ENCODE measurements around the gene CHD2.
A peak's percentile ranks its signal among the peaks of the same experiment; 100 is the strongest.
"Not testable (repeated sequence)": the region's sequence is repeated elsewhere in the genome, so short reads cannot be mapped to it uniquely, and the experiment has no call there.

CHD2 gene

GRCh38 chr15:92899948-92900730 is at the start of gene CHD2:
Gene CHD2, plus strand, starts transcription at chr15:92900324. Its CDS starts 914 bp downstream, at chr15:92901238.
- peak; percentile 63 for DNase-seq (ENCODE audit: low read depth, low spot score)

- DNase-seq (ENCODE audit: low read depth, low spot score) = no peak
Observed at GRCh38 chr15:92853222-92853621, 46.9 kb upstream of the CHD2 start.

DNA sequence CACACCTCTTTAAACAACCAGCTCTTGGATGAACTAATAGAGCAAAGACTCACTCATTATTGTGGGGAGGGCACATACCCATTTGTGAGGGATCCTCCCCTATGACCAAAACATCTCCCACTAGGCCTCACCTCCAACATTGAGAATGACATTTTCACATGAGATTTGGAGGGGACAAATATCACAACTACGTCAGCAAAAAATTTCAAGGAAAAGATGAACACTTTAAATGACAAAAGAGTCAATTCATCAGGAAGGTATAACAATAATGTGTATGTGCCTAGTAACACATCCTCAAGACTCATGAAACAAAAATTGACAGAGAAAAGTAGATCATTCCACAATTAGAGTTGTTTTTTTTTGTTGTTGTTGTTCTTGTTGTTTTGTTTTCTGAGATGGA is 38.4 kb upstream of the CHD2 start:
- DNase-seq (ENCODE audit: low read depth, low spot score) = no peak

DNA sequence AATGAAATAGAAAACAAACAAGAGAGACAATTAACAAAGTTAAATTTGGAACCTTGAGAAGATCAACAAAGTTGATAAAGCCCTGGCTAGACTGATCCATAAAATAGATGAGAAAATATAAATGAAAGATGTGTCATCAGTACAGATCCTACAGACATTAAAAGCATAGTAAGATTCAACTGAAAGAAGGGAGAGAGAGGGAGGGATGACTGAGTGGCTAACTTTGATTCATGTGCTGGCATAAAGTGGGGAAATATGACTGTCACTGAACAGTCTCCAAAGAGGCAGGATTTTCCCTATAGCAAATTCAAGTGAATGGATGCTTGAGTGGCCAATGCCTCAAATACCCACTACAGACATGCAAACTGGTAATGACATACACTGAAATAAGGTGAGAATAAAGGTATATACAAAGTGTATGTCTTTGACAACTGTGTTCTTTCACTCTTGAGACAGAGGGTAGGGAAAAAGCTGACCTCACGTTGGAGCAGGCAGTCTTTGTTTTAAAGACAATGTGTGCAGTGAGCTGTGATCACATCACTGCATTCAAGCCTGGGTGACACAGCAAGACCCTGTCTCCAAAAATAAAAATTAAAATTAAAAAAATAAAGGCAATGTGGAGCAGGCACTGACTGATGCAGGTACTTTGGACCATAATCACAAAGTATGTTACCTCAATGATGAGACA is 35.9 kb upstream of the CHD2 start:
- DNase-seq (ENCODE audit: low read depth, low spot score) = no peak

GRCh38 chr15:92869263-92869940 is 30.7 kb upstream of the CHD2 start:
- DNase-seq (ENCODE audit: low read depth, low spot score) = no peak

GRCh38 chr15:92870010-92870591 is 30.0 kb upstream of the CHD2 start:
- no peak for DNase-seq (ENCODE audit: low read depth, low spot score)

GRCh38 chr15:92872967-92873366 is 27.2 kb upstream of the CHD2 start:
- not testable (repeated sequence) for DNase-seq (ENCODE audit: low read depth, low spot score)

- DNase-seq (ENCODE audit: low read depth, low spot score) = no peak
Observed at GRCh38 chr15:92877000-92877399, 23.1 kb upstream of the CHD2 start.

GRCh38 chr15:92877416-92877815 is 22.7 kb upstream of the CHD2 start:
- no peak for DNase-seq (ENCODE audit: low read depth, low spot score)

DNA sequence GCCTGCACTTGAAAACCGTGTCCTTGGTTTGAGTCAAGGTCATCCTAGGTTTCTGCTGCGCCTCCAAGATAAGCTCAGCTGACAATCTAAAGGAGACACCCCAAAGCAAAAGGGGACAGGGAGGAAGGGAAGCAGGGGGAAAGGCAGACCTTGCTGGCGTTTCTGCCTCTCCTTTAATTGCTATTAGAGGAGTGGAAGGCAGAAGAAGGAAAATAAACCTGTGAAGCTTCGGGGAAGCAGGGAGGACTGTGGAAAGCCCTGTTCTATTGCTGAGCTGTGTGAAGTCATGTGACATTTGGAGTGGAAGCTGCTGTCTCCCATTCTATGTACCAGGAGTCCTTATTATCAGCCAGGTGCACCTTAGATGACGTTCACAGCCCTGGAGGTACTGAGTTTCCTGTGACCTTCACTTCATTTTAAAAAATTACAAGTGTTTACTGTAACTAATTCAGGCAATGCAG is 21.5 kb upstream of the CHD2 start:
- no peak for DNase-seq (ENCODE audit: low read depth, low spot score)

DNA sequence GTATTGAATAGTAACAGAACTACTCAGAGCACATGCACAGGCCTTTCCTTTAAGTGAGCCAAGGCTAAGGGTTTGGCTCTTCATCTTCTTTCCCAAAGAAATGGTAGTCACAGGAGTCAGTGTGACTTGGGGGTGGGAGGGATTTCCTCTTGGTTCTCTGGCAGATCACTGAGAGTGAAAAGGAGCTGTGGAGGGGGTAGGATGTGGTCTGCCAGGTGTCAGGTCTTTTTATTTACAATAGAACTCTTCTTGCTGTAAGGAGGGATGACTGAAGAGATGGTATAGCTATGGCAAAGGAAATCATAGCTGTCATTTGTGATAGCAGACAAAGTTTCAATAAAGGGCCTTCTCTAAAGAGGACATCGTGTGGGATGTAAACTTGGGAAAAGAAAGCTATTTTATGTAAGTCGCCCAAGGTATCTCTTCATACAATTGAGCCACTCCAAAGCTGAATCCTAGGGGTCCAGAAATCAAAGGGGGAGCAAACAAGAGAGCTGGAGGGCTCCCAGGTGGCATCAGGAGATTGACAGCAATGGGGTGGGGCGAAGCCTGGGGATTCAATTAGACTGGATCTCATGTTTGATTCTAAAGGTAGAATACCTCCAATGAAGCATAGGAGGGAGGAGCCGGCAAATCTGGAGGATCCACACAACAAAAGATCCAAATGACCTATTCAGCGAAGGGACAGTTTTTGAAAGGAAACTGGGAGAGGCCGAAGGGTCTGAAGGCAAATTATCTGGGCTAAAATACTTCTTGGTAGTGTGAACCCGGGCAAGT is 20.0 kb upstream of the CHD2 start:
- no peak for DNase-seq (ENCODE audit: low read depth, low spot score)

- no peak for DNase-seq (ENCODE audit: low read depth, low spot score)
Observed at GRCh38 chr15:92880796-92881195, 19.3 kb upstream of the CHD2 start.

- DNase-seq (ENCODE audit: low read depth, low spot score) = no peak
Observed at GRCh38 chr15:92881211-92881754, 18.8 kb upstream of the CHD2 start.

DNA sequence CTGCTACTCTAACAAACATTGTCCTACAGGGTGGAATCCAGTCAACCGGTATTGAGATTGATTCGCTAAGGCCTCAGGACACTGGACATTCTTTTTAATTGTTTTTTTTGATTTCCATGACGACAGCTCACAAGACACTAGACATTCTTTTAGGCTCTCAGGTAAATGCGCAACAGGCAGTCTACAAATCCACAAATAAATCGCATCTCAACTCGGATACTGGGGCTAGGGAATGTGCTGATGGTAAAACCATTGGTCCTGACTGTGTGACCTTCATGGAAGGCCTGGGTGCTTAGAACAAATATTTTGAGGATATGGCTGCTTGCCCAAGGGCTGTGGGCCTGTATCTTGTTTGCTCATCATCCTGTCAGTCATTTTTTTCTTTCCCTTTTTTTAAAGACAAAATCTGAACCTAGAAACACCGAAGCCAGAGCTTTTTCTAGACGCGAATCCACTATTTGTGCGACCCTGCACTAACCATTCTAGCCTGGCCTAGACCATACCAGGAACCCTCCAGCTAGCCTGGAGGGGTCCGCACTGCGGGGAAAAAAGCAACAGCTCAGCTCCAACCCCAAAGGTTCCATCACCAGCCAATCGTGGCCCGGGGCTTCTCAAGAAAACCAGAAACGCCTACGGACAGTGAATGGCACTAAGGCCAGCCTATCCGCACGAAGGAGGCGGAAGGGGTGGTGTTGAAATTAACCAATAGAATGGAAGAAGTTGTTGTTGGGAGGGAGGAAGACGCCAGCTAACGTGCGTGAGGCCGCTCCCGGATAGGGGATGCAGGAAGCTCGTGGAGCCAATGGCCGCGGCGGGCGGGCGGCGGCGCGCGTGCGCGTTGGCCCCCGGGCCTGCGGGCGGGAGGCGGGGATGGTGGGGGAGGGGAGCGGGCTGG is 18.1 kb upstream of the CHD2 start:
- peak; percentile 99 for DNase-seq (ENCODE audit: low read depth, low spot score)

GRCh38 chr15:92882697-92883162 is 17.4 kb upstream of the CHD2 start:
- DNase-seq (ENCODE audit: low read depth, low spot score) = no peak

DNA sequence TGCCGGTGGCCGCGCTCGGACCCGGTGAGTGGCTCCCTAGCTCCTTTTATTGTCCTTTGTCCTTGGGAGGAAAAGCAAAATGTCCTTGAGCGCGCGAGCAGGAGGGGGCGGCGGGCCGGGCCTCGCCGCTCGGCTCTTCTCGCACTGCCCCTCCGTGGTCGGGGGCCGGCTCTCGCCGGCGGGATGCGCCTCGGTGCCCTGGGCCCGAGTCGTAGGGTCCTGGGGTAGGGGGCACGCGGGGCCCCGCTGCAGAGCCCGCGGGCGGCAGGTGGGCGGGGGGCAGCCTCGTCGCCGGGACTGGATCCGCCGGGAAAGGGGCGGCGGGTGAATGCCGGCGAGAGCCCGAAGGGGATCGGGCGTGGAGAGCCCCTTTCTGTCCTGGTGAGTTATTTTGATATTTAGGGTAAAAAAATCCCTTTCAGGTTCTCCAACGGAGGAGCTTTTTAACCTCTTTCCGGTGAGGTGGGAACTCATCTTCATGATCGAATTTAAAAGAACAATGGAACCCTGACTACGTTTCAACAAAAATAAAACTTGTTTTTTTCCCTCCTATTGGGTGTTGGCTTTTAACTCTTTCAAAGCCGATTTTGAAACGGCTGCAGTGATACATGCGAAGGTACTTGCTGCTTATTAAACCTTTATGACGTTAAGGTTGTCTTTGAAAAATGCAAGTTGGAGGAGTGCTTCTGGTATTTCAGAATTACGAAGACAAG is 16.8 kb upstream of the CHD2 start:
- DNase-seq (ENCODE audit: low read depth, low spot score) = no peak

DNA sequence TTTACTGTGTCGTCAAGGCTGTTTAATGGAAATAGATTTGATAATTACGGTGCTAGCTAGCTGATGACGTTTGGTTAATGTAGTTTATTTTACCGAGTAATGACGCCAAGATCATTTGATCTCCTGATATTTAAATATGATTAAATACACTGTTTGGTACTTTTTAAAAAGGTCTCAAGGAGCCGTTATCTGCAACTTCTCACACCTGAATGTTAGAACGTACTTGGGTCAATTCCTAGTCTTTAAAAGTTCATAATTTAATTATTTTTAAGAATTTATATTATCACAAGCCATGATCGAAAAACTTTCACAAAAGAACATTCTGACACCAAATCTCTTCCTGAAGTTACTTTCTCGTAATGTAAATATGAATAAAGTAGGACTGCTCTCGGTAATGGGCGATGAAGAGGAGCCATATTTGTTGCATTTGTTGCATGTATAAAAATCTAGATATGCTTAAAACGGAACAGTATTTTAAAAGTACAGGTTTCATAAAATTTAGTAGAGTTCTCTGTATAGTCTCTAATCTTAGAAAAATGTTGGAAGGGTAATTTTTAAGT is 16.2 kb upstream of the CHD2 start:
- DNase-seq (ENCODE audit: low read depth, low spot score) = no peak

DNA sequence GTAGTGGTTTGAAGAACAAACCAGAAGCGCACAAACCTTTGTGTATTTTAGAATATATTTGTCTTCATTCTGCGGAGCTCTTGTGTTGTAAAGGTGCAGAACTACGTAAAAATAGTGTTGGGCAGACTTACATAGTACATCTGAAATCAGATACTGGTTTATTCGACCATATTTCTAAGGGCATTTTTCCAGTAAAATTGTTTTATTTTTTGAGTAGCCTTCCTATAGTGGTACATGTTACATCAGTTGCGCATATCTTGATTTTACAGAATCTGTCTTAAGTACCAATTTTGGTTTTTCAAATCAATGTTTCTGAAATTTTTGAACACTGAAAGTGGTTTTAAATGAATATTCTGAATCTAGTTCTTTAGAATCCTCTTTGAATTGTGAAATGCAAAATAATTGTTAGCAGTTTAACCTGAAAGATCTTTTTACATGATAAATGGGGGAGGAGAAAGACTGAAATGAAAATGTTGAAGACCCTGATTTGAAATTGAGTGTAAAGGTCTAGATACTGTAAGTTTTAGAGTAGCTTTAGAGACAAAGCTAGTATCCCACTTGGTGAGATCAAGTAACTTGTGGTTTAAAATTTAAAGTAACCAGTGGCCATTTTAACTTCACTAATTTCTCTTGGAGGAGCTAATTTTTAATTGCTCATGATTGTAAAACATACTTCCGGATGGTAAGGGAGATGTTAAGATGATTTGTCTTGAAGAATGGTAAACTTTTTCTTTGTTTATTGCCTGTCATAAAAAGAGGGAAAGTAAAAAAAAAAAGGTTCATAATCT is 15.5 kb upstream of the CHD2 start:
- no peak for DNase-seq (ENCODE audit: low read depth, low spot score)
